Thyroid gland (tissue), 4 donors: Measurements from ENCODE around the gene TTLL10. TPM values are rescaled to one million over a fixed set of nuclear protein-coding genes. Genes with fewer than 3 reads are reported as not detected.

Source experiments
- DNase-seq, 2 donors: peaks; one replicate each; pipeline ENCODE4 v3.0.0-alpha.2; 2019
- H3K27ac ChIP-seq, 3 donors: fragments of 200-600 bp; sonication (generic); 1 replicate in 2 of 3; 2 replicates in 1 of 3; pipeline ENCODE4 v1.5.1; 2016 to 2019; ENCODE audit warnings: mild to moderate bottlenecking in 1 of 3, moderate library complexity in 1 of 3
- H3K27me3 ChIP-seq: fragments of 200-600 bp; sonication (generic); one replicate; pipeline ENCODE4 v1.5.1; 2019
- H3K36me3 ChIP-seq, 2 donors: fragments of 200-600 bp; sonication (generic); one replicate each; pipeline ENCODE4 v1.5.1; 2016 to 2019
- H3K4me1 ChIP-seq, 2 donors: fragments of 200-600 bp; sonication (generic); one replicate each; pipeline ENCODE4 v1.5.1; 2017 to 2019
- H3K4me3 ChIP-seq, 3 donors: fragments of 200-600 bp; sonication (generic); replicated peaks in 1 of 3; 1 replicate in 2 of 3; 2 replicates in 1 of 3; pipeline ENCODE4 v1.5.1; 2016; ENCODE audit warnings: mild to moderate bottlenecking in 1 of 3
- H3K9me3 ChIP-seq: fragments of 200-600 bp; sonication (generic); one replicate; pipeline ENCODE4 v1.5.1; 2017
- POLR2A ChIP-seq, 2 donors: fragments of 450-650 bp; IDR thresholded peaks; one replicate each; pipeline ENCODE4 v1.6.1; 2017; ENCODE audit warnings: antibody characterized with exemption in 2 of 2, mild to moderate bottlenecking in 2 of 2, moderate library complexity in 1 of 2
- WGBS, 2 donors: methylation state at CpG; one replicate each; pipeline ENCODE4 v1.1.5; 2017; 5-methylcytosine and 5-hydroxymethylcytosine counted together
- intact Hi-C: fragments of 100-400 bp; cut with DNase I; formaldehyde crosslinking; loops from one replicate; pipeline ENCODE4 v1.15.1; 2023
- total RNA-seq, 4 donors: library from RNA; depleted of rRNA; stranded (reverse); fragments of >200 nt; gene quantifications; one replicate each; pipeline ENCODE4 v1.2.3, GENCODE V29; 2016
- TF ChIP-seq, protein P1 (sequence below), 6 experiments: fragments of 200-600 bp in 3 of 6; fragments of 450-650 bp in 3 of 6; sonication (generic) in 3 of 6; IDR thresholded peaks; one replicate each; pipeline ENCODE4 v1.5.1; 2016 to 2019; ENCODE audit warnings: antibody characterized with exemption in 6 of 6, mild to moderate bottlenecking in 2 of 6, inconsistent platforms in 1 of 6, moderate library complexity in 1 of 6

Gene TTLL10
- total RNA-seq, 4 donors from 2014 or later, result 0.13 to 0.29 TPM; not detected in 2

DNA sequence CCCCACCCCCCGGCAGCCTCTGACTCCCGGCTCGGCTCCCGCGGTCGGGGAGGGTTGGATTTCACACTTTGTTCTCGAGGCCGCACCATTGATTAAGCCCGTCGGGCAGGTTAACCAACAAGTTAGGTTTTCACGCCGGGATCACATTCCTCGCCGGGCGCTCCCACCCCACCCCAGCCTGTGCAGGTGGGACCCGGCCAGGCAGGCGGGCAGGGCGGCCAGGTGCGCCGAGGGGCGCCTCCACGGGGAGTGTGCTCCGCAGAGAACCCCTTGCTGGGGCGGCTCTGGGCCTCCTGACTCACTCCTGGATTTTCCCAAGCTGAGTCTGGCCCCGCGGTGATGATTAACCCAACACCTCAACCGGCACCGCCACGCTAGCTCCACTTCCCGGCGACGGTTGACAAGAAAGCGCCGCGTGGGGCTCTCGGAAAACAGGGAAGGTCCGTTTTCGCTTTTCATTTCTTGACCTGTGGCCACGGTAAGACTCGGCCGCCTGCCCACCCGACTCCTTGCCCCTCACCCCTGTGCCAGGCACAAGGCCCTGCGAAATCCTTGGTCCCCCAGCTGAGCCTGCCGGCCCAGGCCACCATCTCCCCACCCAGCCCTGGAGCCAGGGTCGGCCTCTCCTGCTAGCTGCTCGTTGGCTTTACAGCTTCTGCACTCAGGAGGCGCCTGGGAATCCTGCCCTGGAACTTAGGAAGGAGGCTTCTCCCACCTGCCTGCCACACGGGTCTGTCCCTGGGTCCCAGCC is 8.8 kb upstream of the TTLL10 start:
- H3K36me3 ChIP-seq, result no peaks in the 10 kb centered on the region
- DNase-seq, result peak; percentile 19 to 43
- H3K4me1 ChIP-seq, result peaks cover 7 to 19% of the 10 kb centered on the region in 2 donors
- no peak overlapping the region for H3K27ac ChIP-seq
- H3K9me3 ChIP-seq, result no peaks in the 10 kb centered on the region
- intact Hi-C loops, result no loop called here
- H3K4me3 ChIP-seq, result peak overlapping the region in 1 of 3 donors; percentile 43
- TF ChIP-seq POLR2A (IDR thresholded peaks at IDR 0.05), result no peak
- TF ChIP-seq, protein P1, sequence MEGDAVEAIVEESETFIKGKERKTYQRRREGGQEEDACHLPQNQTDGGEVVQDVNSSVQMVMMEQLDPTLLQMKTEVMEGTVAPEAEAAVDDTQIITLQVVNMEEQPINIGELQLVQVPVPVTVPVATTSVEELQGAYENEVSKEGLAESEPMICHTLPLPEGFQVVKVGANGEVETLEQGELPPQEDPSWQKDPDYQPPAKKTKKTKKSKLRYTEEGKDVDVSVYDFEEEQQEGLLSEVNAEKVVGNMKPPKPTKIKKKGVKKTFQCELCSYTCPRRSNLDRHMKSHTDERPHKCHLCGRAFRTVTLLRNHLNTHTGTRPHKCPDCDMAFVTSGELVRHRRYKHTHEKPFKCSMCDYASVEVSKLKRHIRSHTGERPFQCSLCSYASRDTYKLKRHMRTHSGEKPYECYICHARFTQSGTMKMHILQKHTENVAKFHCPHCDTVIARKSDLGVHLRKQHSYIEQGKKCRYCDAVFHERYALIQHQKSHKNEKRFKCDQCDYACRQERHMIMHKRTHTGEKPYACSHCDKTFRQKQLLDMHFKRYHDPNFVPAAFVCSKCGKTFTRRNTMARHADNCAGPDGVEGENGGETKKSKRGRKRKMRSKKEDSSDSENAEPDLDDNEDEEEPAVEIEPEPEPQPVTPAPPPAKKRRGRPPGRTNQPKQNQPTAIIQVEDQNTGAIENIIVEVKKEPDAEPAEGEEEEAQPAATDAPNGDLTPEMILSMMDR (IDR thresholded peaks at IDR 0.05), result no peak
- H3K27me3 ChIP-seq, result no peaks in the 10 kb centered on the region
- 70 to 74% methylated on average over 22 to 27 of the region's 48 CpGs for WGBS, 2 donors

DNA sequence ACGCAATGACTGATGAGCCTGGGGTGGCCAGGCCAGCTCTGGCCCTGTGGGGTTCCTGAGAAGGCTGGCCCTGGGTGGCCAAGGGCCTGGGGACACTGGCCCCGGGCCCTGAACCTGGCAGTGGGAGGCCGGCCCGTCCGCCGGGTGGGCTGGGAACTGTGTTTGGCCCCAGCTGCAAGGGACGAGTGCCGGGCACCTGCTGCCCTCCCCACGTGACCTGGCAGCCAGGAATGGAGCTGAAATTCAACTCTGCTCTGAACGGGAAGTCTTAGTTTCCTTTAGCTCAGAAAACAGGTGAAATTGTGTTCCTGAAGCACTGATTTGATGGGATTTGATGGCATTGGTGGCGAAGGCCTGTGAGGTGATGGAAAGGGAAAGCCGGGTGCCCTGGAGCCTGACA is 8.2 kb upstream of the TTLL10 start:
- WGBS, 2 donors, result 80 to 81% methylated on average over 4 of the region's 12 CpGs
- no peak overlapping the region for H3K4me3 ChIP-seq
- intact Hi-C loops, result no loop called here

DNA sequence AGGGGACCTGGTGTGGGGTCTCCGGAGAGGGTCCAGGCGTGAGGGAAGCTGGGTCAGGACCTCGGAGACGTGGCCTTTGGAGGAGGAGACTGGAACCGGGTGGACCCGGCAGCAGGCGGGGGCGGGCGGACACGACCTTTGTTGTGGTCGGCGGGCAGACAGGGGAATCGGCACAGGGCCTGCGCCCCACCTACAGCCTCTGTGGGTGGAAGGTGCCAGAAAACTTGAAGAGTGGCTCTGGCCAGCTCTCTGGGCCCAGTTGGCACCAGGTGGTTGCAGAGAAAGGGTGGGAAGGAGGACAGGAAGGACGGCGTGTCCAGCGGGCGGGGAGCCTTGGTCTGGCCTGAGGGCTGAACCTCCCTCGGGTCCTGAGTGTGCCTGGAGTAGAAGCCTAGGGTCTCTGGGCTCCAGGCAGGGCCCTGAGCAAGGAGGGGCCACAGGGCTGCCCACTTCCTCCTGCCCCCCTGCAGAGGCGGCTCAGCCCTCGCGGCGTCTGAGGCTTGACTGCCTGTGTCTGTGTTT is 7.7 kb upstream of the TTLL10 start:
- 80 to 83% methylated on average over 19 to 22 of the region's 23 CpGs for WGBS, 2 donors
- TF ChIP-seq, protein P1 (IDR thresholded peaks at IDR 0.05), result no peak
- no peak for TF ChIP-seq POLR2A (IDR thresholded peaks at IDR 0.05)
- H3K27me3 ChIP-seq, result no peaks in the 10 kb centered on the region
- intact Hi-C loops, result no loop called here
- H3K9me3 ChIP-seq, result no peaks in the 10 kb centered on the region
- DNase-seq, result no peak
- no peak overlapping the region for H3K4me3 ChIP-seq
- no peaks in the 10 kb centered on the region for H3K36me3 ChIP-seq
- no peak overlapping the region for H3K27ac ChIP-seq
- H3K4me1 ChIP-seq, result peaks cover 7 to 19% of the 10 kb centered on the region in 2 donors

More for the DNA sequence above, 8.2 kb upstream of the TTLL10 start:
- Histone ChIP-seq H3K27me3 (no peaks in the 10 kb centered on the region), H3K4me1 (peaks cover 7 to 19% of the 10 kb centered on the region in 2 donors), H3K36me3 (no peaks in the 10 kb centered on the region), H3K9me3 (no peaks in the 10 kb centered on the region), H3K27ac (no peak overlapping the region)
- DNase-seq, result no peak
- no peak for TF ChIP-seq POLR2A (IDR thresholded peaks at IDR 0.05)
- TF ChIP-seq, protein P1 (IDR thresholded peaks at IDR 0.05), result no peak

DNA sequence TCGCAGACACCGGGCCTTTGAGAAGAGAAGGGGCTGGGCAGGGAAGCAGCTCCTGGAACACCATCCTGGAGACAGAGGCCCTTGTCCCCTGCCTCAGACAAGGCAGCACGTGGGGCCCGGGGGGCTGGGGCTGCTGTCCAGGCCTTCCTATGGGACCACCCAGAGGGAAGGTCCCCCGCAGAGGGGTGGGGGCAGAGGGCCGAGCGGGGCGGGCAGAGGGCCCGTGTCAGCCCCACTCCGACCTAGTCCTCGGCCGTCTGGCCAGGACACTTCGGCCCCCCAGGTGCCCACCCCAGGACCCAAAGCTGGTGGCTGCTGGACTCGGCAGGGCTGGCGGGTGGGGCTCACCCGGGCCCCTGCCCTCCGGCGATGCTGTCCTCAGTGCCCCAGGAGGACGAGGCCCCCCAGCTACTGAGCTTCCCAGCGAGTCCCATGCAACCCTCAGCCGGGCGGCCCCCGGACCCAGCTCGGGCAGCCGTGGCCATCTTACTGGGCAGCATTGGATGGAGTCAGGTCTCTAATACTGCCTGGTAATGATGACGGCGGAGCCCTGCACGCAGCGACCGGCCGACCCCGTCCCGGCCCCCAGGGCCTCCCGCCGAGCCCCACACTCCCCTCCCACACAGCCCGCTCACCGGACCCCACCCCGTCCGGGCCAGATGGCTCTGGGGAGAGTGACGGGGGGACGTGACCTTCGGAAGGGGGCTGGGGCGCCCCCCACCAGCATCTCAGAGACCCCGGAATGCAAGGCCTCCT is 6.9 kb upstream of the TTLL10 start:
- no peaks in the 10 kb centered on the region for H3K27me3 ChIP-seq
- TF ChIP-seq, protein P1 (IDR thresholded peaks at IDR 0.05), result no peak
- intact Hi-C loops, result no loop called here

More for the DNA sequence above, 6.9 kb upstream of the TTLL10 start:
- no peaks in the 10 kb centered on the region for H3K9me3 ChIP-seq
- H3K4me3 ChIP-seq, result no peak overlapping the region
- no peak for DNase-seq
- 89 to 100% methylated on average over 2 to 3 of the region's 44 CpGs for WGBS, 2 donors
- no peak overlapping the region for H3K27ac ChIP-seq
- H3K4me1 ChIP-seq, result peaks cover 7 to 19% of the 10 kb centered on the region in 2 donors
- H3K36me3 ChIP-seq, result no peaks in the 10 kb centered on the region
